ENCODE measurements around the gene OGG1. TPM values are rescaled to one million over a fixed set of nuclear protein-coding genes. Genes with fewer than 3 reads are reported as not detected.
A peak's percentile ranks its signal among the peaks of the same experiment; 100 is the strongest.

The OGG1 gene
- total and polyA plus RNA-seq, 10 of the 15 experiments (the other 5 are each of a cell fraction or from before 2014, with no cell fraction given), result 4.8 to 38.8 (median 27.2) TPM

DNA sequence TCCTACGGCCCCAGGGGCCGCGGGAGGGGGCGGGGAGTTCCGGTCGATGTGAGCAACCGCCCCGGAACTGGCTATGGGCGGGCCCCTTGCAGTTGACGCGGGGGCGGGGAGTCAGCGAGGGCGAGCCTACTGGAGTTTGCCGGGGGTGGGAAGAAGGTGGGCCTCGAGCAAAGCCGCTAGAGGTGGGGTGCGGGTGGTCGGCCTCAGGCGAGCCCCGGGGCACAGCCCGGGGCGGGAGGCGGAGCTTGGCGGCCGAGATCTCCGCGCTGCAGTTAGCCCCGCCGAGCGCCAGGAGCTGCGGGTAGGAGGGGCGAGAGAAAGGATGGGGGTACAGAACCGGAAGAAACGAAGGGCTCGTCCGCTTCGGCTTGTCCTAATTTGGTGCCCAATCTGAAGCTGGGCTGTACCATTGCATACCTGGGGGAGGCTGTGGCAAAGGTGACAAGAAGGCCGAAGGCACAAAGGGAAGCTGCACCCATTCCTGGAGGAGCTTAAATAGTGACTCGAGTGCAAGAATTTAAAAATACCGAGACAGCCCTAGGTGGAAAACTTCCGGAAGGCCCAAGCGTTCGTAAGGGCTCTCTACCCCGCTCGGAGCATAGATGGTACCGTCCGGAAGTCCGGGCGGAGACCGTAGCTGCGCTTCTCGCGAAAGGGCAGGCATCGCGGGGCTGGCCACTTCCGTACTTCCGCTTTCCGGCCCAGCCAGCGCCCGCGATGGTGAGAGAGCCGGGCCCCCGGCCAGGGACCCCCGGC is 42.8 kb downstream of the OGG1 start, which contains the start of the genes ARPC4 and TADA3 (continued):
- TF ChIP-seq, protein P1, sequence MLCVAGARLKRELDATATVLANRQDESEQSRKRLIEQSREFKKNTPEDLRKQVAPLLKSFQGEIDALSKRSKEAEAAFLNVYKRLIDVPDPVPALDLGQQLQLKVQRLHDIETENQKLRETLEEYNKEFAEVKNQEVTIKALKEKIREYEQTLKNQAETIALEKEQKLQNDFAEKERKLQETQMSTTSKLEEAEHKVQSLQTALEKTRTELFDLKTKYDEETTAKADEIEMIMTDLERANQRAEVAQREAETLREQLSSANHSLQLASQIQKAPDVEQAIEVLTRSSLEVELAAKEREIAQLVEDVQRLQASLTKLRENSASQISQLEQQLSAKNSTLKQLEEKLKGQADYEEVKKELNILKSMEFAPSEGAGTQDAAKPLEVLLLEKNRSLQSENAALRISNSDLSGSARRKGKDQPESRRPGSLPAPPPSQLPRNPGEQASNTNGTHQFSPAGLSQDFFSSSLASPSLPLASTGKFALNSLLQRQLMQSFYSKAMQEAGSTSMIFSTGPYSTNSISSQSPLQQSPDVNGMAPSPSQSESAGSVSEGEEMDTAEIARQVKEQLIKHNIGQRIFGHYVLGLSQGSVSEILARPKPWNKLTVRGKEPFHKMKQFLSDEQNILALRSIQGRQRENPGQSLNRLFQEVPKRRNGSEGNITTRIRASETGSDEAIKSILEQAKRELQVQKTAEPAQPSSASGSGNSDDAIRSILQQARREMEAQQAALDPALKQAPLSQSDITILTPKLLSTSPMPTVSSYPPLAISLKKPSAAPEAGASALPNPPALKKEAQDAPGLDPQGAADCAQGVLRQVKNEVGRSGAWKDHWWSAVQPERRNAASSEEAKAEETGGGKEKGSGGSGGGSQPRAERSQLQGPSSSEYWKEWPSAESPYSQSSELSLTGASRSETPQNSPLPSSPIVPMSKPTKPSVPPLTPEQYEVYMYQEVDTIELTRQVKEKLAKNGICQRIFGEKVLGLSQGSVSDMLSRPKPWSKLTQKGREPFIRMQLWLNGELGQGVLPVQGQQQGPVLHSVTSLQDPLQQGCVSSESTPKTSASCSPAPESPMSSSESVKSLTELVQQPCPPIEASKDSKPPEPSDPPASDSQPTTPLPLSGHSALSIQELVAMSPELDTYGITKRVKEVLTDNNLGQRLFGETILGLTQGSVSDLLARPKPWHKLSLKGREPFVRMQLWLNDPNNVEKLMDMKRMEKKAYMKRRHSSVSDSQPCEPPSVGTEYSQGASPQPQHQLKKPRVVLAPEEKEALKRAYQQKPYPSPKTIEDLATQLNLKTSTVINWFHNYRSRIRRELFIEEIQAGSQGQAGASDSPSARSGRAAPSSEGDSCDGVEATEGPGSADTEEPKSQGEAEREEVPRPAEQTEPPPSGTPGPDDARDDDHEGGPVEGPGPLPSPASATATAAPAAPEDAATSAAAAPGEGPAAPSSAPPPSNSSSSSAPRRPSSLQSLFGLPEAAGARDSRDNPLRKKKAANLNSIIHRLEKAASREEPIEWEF (IDR thresholded peaks at IDR 0.05; ENCODE audit: insufficient replicate concordance, low read depth, low read length), result no peak
- TF ChIP-seq DPF2 (IDR thresholded peaks at IDR 0.05) (no peak; the same call in 1 of the 2 replicates), FOS (IDR thresholded peaks at IDR 0.05; ENCODE audit: borderline replicate concordance, extremely low read depth, insufficient read length) (no peak), PML (IDR thresholded peaks at IDR 0.05; ENCODE audit: low read length) (peak; percentile 61), MEF2B (IDR thresholded peaks at IDR 0.05; ENCODE audit: partially characterized antibody, poor library complexity, severe bottlenecking) (no peak), TCF7 (IDR thresholded peaks at IDR 0.05; ENCODE audit: borderline replicate concordance) (no peak), KLF5 (IDR thresholded peaks at IDR 0.05; ENCODE audit: partially characterized antibody) (peak; percentile 100), HDAC6 (IDR thresholded peaks at IDR 0.05; ENCODE audit: unreplicated experiment) (no peak), TARDBP (IDR thresholded peaks at IDR 0.05; ENCODE audit: borderline replicate concordance) (peak; percentile 17; the same call in 1 of the 2 replicates), MYC (IDR thresholded peaks at IDR 0.05; ENCODE audit: insufficient read depth, insufficient read length, insufficient replicate concordance, low read length, severe bottlenecking) (no peak), ZNF207 (IDR thresholded peaks at IDR 0.05; ENCODE audit: borderline replicate concordance) (peak; percentile 95; the same call in 1 of the 2 replicates)
- TF ChIP-seq, protein P2, sequence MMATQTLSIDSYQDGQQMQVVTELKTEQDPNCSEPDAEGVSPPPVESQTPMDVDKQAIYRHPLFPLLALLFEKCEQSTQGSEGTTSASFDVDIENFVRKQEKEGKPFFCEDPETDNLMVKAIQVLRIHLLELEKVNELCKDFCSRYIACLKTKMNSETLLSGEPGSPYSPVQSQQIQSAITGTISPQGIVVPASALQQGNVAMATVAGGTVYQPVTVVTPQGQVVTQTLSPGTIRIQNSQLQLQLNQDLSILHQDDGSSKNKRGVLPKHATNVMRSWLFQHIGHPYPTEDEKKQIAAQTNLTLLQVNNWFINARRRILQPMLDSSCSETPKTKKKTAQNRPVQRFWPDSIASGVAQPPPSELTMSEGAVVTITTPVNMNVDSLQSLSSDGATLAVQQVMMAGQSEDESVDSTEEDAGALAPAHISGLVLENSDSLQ (IDR thresholded peaks at IDR 0.05), result 0 out of 2 replicates have a peak, but pooled peaks have one; percentile 12
- TF ChIP-seq, protein P3, sequence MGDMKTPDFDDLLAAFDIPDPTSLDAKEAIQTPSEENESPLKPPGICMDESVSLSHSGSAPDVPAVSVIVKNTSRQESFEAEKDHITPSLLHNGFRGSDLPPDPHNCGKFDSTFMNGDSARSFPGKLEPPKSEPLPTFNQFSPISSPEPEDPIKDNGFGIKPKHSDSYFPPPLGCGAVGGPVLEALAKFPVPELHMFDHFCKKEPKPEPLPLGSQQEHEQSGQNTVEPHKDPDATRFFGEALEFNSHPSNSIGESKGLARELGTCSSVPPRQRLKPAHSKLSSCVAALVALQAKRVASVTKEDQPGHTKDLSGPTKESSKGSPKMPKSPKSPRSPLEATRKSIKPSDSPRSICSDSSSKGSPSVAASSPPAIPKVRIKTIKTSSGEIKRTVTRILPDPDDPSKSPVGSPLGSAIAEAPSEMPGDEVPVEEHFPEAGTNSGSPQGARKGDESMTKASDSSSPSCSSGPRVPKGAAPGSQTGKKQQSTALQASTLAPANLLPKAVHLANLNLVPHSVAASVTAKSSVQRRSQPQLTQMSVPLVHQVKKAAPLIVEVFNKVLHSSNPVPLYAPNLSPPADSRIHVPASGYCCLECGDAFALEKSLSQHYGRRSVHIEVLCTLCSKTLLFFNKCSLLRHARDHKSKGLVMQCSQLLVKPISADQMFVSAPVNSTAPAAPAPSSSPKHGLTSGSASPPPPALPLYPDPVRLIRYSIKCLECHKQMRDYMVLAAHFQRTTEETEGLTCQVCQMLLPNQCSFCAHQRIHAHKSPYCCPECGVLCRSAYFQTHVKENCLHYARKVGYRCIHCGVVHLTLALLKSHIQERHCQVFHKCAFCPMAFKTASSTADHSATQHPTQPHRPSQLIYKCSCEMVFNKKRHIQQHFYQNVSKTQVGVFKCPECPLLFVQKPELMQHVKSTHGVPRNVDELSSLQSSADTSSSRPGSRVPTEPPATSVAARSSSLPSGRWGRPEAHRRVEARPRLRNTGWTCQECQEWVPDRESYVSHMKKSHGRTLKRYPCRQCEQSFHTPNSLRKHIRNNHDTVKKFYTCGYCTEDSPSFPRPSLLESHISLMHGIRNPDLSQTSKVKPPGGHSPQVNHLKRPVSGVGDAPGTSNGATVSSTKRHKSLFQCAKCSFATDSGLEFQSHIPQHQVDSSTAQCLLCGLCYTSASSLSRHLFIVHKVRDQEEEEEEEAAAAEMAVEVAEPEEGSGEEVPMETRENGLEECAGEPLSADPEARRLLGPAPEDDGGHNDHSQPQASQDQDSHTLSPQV (IDR thresholded peaks at IDR 0.05), result no peak
- TF ChIP-seq, protein P4, sequence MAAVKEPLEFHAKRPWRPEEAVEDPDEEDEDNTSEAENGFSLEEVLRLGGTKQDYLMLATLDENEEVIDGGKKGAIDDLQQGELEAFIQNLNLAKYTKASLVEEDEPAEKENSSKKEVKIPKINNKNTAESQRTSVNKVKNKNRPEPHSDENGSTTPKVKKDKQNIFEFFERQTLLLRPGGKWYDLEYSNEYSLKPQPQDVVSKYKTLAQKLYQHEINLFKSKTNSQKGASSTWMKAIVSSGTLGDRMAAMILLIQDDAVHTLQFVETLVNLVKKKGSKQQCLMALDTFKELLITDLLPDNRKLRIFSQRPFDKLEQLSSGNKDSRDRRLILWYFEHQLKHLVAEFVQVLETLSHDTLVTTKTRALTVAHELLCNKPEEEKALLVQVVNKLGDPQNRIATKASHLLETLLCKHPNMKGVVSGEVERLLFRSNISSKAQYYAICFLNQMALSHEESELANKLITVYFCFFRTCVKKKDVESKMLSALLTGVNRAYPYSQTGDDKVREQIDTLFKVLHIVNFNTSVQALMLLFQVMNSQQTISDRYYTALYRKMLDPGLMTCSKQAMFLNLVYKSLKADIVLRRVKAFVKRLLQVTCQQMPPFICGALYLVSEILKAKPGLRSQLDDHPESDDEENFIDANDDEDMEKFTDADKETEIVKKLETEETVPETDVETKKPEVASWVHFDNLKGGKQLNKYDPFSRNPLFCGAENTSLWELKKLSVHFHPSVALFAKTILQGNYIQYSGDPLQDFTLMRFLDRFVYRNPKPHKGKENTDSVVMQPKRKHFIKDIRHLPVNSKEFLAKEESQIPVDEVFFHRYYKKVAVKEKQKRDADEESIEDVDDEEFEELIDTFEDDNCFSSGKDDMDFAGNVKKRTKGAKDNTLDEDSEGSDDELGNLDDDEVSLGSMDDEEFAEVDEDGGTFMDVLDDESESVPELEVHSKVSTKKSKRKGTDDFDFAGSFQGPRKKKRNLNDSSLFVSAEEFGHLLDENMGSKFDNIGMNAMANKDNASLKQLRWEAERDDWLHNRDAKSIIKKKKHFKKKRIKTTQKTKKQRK (IDR thresholded peaks at IDR 0.05; ENCODE audit: low read depth, low read length), result no peak

Measured in GM12878 (cell line).